HG02981 (cell line): ENCODE data around the gene PCMTD2.
"Not testable (repeated sequence)": the region's sequence is repeated elsewhere in the genome, so short reads cannot be mapped to it uniquely, and the experiment has no call there.

Experiments
- ATAC-seq: cut with Tn5 transposase; IDR thresholded peaks from one replicate; pipeline ENCODE4 v1.9.1; 2021; ENCODE audit warnings: mild to moderate bottlenecking, moderate library complexity; ENCODE audit not compliant: unreplicated experiment

Gene PCMTD2

DNA sequence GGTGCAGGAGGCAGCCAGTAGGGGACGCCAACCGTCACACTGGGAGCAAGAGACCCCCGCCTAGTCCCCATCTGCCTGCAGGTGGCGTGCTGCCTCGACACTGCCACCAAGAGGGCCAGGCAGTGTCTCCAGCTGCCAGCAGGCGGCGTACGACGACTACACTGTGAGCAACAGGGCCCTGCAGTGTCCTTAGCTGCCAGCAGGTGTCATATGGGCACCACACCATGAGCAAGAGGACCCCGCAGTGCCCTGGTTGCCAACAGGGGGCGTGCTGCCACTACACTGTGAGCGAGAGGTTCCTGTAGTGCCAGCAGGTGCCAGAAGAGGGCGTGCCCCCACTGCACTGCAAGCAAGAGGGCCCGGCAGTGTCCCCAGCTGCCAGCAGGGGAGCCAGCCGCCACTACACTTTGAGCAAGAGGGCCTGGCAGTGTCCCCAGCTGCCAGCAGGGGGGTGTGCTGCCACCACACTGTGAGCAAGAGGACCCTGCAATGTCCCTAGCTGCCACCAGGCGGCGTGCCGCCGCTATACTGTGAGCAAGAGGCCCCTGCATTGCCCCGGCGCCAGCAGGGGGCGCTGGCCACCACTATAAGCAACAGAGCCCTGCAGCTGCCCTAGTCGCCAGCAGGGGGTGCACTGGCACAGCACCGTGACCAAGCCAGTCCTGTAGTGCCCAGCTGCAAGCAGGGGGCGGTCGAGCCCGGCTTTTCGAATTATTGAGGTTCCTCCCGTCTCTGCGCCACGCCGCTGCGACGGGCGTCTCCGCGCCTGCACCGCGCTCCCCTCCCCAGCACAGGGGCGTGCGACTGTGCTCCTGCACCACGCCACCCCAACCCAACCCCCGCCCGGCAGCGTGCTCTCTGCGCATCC, 30.3 kb downstream of the PCMTD2 start:
- peak; percentile 86 for ATAC-seq

DNA sequence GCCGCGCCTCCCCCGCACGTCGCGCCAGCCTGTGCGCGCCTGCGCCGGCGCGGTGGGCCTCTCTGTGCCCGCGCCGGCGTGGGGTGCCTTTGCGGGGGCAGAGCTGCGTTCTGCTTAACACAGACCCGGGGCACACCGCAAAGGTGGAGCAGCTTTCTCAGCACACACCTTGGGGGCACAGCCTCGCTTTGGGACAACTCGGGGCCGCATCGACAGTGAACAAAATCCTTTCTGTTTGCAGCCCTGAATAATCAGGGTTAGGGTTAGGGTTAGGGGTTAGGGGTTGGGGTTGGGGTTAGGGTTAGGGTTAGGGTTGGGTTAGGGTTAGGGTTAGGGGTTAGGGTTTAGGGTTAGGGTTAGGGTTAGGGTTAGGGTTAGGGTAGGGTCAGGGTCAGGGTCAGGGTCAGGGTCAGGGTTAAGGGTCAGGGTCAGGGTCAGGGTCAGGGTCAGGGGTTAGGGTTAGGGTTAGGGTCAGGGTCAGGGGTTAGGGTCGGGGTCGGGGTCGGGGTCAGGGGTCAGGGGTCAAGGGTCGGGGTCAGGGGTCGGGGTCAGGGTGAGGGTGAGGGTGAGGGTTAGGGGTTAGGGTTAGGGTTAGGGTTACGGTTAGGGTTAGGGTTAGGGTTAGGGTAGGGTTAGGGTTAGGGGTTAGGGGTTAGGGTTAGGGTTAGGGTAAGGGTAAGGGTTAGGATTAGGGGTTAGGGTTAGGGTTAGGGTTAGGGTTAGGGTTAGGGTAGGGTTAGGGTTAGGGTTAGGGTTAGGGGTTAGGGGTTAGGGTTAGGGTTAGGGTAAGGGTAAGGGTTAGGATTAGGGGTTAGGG, 31.1 kb downstream of the PCMTD2 start:
- ATAC-seq, result not testable (repeated sequence)

DNA sequence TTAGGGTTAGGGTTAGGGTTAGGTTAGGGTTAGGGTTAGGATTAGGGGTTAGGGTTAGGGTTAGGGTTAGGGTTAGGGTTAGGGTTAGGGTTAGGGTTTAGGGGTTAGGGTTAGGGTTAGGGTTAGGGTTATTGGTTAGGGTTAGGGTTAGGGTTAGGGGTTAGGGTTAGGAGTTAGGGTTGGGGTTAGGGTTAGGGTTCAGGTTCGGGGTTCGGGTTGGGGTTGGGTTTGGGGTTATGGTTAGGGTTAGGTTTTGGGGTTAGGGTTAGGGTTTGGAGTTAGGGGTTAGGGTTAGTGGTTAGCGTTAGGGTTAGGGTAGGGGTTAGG, 31.7 kb downstream of the PCMTD2 start:
- not testable (repeated sequence) for ATAC-seq

- ATAC-seq, result not testable (repeated sequence)
Observed at GRCh38 chr20:64292167-64292566, 36.6 kb downstream of the PCMTD2 start.

DNA sequence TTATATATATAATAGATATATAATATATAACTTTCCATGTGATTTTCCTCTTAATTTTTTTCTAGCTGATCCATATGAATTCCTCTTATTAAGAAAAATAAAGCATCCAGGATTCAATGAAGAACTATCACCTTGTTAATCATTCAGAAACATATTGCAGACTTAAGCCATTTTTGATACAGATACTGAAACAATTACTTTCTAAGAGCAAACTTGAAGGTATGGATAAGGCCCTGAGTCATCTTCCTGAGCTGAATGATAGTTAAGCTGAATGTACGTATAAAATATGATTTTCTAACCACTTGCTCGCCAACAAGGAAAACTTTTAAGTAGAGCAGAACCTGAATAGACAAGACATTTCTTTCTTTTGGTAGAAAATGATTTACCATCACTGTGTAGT, 47.5 kb downstream of the PCMTD2 start:
- ATAC-seq, result not testable (repeated sequence)

DNA sequence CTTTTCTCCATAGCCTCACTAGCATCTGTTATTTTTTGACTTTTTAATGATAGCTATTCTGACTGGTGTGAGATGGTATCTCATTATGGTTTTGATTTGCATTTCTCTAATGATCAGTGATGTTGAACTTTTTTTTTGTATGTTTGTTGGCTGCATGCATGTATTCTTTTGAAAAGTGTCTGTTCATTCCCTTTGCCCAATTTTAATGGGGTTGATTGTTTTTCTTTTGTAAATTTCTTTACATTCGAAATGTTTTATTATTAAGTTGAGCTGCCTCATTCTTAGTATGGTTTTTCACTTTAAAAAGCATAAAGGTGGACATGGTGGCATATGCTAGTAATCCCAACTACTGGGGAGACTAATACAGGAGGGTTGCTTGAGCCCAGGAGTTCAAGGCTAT, 58.2 kb downstream of the PCMTD2 start:
- ATAC-seq, result not testable (repeated sequence)

- ATAC-seq, result not testable (repeated sequence)
Observed at GRCh38 chr20:64315381-64315780, 59.8 kb downstream of the PCMTD2 start.

DNA sequence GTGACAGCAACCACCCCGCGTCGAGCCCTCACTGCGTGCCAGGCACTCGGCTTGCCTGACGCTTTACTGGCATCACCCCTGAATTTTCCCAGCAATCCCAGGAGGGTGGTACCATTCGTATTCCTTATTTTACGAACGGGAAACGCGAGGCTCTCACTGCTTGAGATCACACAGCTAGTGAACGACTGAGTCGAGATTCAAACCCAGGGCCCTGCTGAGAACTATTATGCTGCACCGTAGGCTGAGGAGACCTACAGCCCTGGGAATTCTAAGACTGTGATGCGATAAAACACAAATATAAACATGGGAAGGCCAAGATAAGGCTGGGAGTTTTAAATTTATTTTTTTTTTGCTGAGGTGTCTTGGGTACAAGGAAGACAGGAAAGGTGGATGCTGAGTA, 60.3 kb downstream of the PCMTD2 start:
- ATAC-seq, result not testable (repeated sequence)

- not testable (repeated sequence) for ATAC-seq
Observed at GRCh38 chr20:64316415-64317083, 61.0 kb downstream of the PCMTD2 start.

DNA sequence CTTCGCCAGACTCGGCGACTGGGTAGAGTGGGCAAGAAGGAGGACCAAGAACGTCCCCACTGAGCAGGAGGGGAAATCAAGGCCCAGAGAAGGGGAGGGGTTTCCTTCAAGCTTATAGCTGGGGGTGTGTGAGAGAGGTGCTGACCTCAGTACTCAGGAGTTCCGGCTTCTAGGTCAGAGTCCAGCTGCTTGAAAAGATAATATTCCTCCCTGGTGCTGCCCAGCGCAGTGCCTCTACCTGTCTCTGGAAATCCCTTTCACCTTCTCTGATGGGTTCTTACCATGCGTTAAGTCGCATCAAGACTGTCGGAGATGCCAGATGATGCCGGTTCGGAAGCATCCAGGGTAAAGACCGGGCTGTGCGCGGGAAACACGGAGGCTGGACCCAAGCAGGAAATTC, 61.8 kb downstream of the PCMTD2 start:
- not testable (repeated sequence) for ATAC-seq

- not testable (repeated sequence) for ATAC-seq
Observed at GRCh38 chr20:64318056-64318455, 62.5 kb downstream of the PCMTD2 start.

DNA sequence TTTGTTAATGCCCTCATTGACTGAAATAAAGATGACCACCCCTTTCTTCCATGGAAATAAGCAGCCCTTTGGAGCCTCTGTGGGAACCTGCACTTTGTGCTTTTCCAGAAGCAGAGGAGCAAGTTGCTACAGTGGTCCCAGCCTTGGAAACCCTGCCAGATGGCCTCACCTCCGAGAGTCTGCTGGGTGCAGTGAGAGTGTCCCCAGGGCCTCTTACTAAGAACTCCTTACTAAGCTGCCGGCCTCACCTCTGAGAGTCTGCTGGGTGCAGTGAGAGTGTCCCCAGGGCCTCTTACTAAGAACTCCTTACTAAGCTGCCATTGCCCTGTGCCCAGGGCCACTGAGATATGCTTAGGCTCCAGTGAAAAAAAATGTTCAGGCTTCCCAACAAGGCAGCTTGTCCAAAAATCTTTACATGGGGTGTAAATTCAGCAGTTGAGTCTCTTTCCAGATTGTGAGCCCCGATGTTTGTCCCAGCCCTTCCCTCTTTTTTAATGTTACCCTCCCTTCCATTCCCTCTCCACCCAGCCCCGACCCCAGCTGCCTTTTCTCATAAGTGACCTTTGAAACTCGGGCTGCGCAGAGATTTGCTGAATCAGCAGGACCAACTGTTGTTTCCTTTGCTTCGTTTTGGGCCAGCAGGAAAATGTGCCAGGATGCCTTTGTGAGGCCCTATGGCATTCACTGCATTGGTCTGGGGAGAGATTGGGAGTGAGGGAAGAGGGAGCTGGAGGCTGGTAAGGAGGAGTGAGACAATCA, 66.7 kb downstream of the PCMTD2 start:
- ATAC-seq, result not testable (repeated sequence)
